Measurements from ENCODE around the gene MARCHF2.

GRCh38 chr19:8403820-8404109 is 9.3 kb upstream of the MARCHF2 start:
- TF ChIP-seq CTCF (IDR thresholded peaks at IDR 0.05; ENCODE audit: insufficient read depth, low read length, poor library complexity, severe bottlenecking) (no peak), EZH2phosphoT487 (conservative IDR thresholded peaks at IDR 0.05; ENCODE audit: low read length) (no peak)
